Right lobe of liver (tissue), 4 donors: ENCODE data around the gene OR6B1.

Experiments used
- CTCF ChIP-seq, 4 donors: fragments of 200-600 bp in 3 of 4; fragments of 450-650 bp in 1 of 4; IDR thresholded peaks; one replicate each; pipeline versions ENCODE4 v1.5.1 to v1.8.0; 2016 to 2022; ENCODE audit warnings: antibody characterized with exemption in 4 of 4, mild to moderate bottlenecking in 2 of 4
- POLR2A ChIP-seq: fragments of 450-650 bp; IDR thresholded peaks from one replicate; pipeline ENCODE4 v1.6.1; 2017; ENCODE audit warnings: antibody characterized with exemption, mild to moderate bottlenecking
- donor health status: DM: no; HTN: no; CAD: no.
- donor health status: DM: no; HTN: no; CAD: no.
- donor health status: DM: no; HTN: yes; CAD: no.

- TF ChIP-seq CTCF (IDR thresholded peaks at IDR 0.05) (no peak), POLR2A (no peak)
Observed at GRCh38 chr7:144018065-144018464, 17.9 kb downstream of the OR6B1 start.
